ENCODE results near the gene DHH.

GRCh38 chr12:49094975-49095365, 369 bp upstream of the DHH start:
- TF ChIP-seq, protein P1, sequence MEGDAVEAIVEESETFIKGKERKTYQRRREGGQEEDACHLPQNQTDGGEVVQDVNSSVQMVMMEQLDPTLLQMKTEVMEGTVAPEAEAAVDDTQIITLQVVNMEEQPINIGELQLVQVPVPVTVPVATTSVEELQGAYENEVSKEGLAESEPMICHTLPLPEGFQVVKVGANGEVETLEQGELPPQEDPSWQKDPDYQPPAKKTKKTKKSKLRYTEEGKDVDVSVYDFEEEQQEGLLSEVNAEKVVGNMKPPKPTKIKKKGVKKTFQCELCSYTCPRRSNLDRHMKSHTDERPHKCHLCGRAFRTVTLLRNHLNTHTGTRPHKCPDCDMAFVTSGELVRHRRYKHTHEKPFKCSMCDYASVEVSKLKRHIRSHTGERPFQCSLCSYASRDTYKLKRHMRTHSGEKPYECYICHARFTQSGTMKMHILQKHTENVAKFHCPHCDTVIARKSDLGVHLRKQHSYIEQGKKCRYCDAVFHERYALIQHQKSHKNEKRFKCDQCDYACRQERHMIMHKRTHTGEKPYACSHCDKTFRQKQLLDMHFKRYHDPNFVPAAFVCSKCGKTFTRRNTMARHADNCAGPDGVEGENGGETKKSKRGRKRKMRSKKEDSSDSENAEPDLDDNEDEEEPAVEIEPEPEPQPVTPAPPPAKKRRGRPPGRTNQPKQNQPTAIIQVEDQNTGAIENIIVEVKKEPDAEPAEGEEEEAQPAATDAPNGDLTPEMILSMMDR (IDR thresholded peaks at IDR 0.05) = no peak
- TF ChIP-seq ELF1 (IDR thresholded peaks at IDR 0.05) = no peak
- no peak for TF ChIP-seq SIN3A (IDR thresholded peaks at IDR 0.05; ENCODE audit: borderline replicate concordance, low read depth, low read length)
- no peak for TF ChIP-seq EZH2phosphoT487 (IDR thresholded peaks at IDR 0.05; ENCODE audit: borderline replicate concordance, low read depth)
- no peak for TF ChIP-seq RAD21 (IDR thresholded peaks at IDR 0.05; ENCODE audit: low read length)
- TF ChIP-seq MAX (IDR thresholded peaks at IDR 0.05; ENCODE audit: low read depth) = no peak
- no peak for TF ChIP-seq POLR2AphosphoS5 (IDR thresholded peaks at IDR 0.05; ENCODE audit: low read depth, low read length)
- no peak for TF ChIP-seq RFX5 (IDR thresholded peaks at IDR 0.05; ENCODE audit: low read length)
- TF ChIP-seq, protein P2, sequence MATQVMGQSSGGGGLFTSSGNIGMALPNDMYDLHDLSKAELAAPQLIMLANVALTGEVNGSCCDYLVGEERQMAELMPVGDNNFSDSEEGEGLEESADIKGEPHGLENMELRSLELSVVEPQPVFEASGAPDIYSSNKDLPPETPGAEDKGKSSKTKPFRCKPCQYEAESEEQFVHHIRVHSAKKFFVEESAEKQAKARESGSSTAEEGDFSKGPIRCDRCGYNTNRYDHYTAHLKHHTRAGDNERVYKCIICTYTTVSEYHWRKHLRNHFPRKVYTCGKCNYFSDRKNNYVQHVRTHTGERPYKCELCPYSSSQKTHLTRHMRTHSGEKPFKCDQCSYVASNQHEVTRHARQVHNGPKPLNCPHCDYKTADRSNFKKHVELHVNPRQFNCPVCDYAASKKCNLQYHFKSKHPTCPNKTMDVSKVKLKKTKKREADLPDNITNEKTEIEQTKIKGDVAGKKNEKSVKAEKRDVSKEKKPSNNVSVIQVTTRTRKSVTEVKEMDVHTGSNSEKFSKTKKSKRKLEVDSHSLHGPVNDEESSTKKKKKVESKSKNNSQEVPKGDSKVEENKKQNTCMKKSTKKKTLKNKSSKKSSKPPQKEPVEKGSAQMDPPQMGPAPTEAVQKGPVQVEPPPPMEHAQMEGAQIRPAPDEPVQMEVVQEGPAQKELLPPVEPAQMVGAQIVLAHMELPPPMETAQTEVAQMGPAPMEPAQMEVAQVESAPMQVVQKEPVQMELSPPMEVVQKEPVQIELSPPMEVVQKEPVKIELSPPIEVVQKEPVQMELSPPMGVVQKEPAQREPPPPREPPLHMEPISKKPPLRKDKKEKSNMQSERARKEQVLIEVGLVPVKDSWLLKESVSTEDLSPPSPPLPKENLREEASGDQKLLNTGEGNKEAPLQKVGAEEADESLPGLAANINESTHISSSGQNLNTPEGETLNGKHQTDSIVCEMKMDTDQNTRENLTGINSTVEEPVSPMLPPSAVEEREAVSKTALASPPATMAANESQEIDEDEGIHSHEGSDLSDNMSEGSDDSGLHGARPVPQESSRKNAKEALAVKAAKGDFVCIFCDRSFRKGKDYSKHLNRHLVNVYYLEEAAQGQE (IDR thresholded peaks at IDR 0.05; ENCODE audit: low read depth, low read length) = no peak
- no peak for TF ChIP-seq EP300 (IDR thresholded peaks at IDR 0.05; ENCODE audit: borderline replicate concordance in 1 of 2, low read depth in 1 of 2, low read length in 1 of 2)
- TF ChIP-seq MXI1 (IDR thresholded peaks at IDR 0.05; ENCODE audit: low read depth, low read length) = no peak
- TF ChIP-seq YY1 (IDR thresholded peaks at IDR 0.05; ENCODE audit: low read depth) = no peak

Data from SK-N-SH (cell line).